Lower lobe of right lung (tissue), 2 donors: Measurements from ENCODE around the gene STMP1. TPM values are rescaled to one million over a fixed set of nuclear protein-coding genes. Genes with fewer than 3 reads are reported as not detected.

Experiments used
- ATAC-seq, 2 donors: fragments of 200-7000 bp; cut with Tn5 transposase; one replicate each; pipeline ENCODE4 v1.9.1; 2020 to 2022; ENCODE audit warnings: mild to moderate bottlenecking in 2 of 2, moderate library complexity in 2 of 2
- DNase-seq: peaks from one replicate; pipeline ENCODE4 v3.0.0-alpha.2; 2020
- H3K27ac ChIP-seq: fragments of 200-600 bp; one replicate; pipeline ENCODE4 v1.8.0; 2022
- H3K27me3 ChIP-seq: fragments of 200-600 bp; one replicate; pipeline ENCODE4 v1.8.0; 2022; ENCODE audit warnings: low read depth
- H3K36me3 ChIP-seq: fragments of 200-600 bp; one replicate; pipeline ENCODE4 v1.8.0; 2022; ENCODE audit warnings: mild to moderate bottlenecking
- H3K4me1 ChIP-seq: fragments of 200-600 bp; one replicate; pipeline ENCODE4 v1.8.0; 2022
- H3K4me3 ChIP-seq: fragments of 200-600 bp; one replicate; pipeline ENCODE4 v1.8.0; 2022; ENCODE audit warnings: mild to moderate bottlenecking
- H3K9me3 ChIP-seq: fragments of 200-600 bp; one replicate; pipeline ENCODE4 v1.8.0; 2022
- CTCF ChIP-seq: fragments of 200-600 bp; IDR thresholded peaks from one replicate; pipeline ENCODE4 v1.8.0; 2022; ENCODE audit warnings: antibody characterized with exemption, mild to moderate bottlenecking
- intact Hi-C: fragments of 100-400 bp; cut with DNase I; formaldehyde crosslinking; loops from one replicate; pipeline ENCODE4 v1.11.0; 2022
- total RNA-seq: library from RNA; stranded (reverse); fragmentation: NEBNext Ultra II Directional; extraction: Animal tissue kit (Norgen Biotek cat#: 25700); gene quantifications from one replicate; pipeline ENCODE4 v1.2.1, GENCODE V29; 2021
- donor health status: DM: no; HTN: yes; CAD: no; lungs with severe emphysema.

STMP1 gene
- total RNA-seq, 1 donor from 2014 or later, result 24.3 TPM

GRCh38 chr7:135683609-135684008 is 21.3 kb downstream of the STMP1 start:
- ATAC-seq (no peak), DNase-seq (no peak)
- no peak overlapping the region for H3K27ac ChIP-seq
- no peak overlapping the region for H3K4me3 ChIP-seq
- H3K4me1 ChIP-seq, result peaks cover 12% of the 10 kb centered on the region
- TF ChIP-seq CTCF, result no peak
- no peaks in the 10 kb centered on the region for H3K27me3 ChIP-seq
- H3K9me3 ChIP-seq, result no peaks in the 10 kb centered on the region
- peaks cover 10% of the 10 kb centered on the region for H3K36me3 ChIP-seq
- intact Hi-C loops, result no loop called here

GRCh38 chr7:135684136-135684535 is 21.8 kb downstream of the STMP1 start:
- H3K36me3 ChIP-seq, result peaks cover 10% of the 10 kb centered on the region
- H3K4me1 ChIP-seq, result peaks cover 12% of the 10 kb centered on the region
- no peaks in the 10 kb centered on the region for H3K27me3 ChIP-seq
- no peak for TF ChIP-seq CTCF
- no peak overlapping the region for H3K27ac ChIP-seq
- intact Hi-C loops, result no loop called here
- H3K4me3 ChIP-seq, result no peak overlapping the region
- H3K9me3 ChIP-seq, result no peaks in the 10 kb centered on the region
- DNase-seq (no peak), ATAC-seq (no peak)

- TF ChIP-seq CTCF, result no peak
- no peak overlapping the region for H3K4me3 ChIP-seq
- peaks cover 12% of the 10 kb centered on the region for H3K4me1 ChIP-seq
- H3K27me3 ChIP-seq, result no peaks in the 10 kb centered on the region
- DNase-seq (no peak), ATAC-seq (no peak)
- H3K36me3 ChIP-seq, result peaks cover 10% of the 10 kb centered on the region
- intact Hi-C loops, result no loop called here
- H3K27ac ChIP-seq, result no peak overlapping the region
- no peaks in the 10 kb centered on the region for H3K9me3 ChIP-seq
Measured at GRCh38 chr7:135684699-135685098, 22.4 kb downstream of the STMP1 start.

GRCh38 chr7:135685306-135686084 is 23.2 kb downstream of the STMP1 start:
- peaks cover 12% of the 10 kb centered on the region for H3K4me1 ChIP-seq
- TF ChIP-seq CTCF, result no peak
- intact Hi-C loops, result no loop called here
- ATAC-seq (no peak), DNase-seq (no peak)
- H3K4me3 ChIP-seq, result no peak overlapping the region
- no peaks in the 10 kb centered on the region for H3K27me3 ChIP-seq
- H3K27ac ChIP-seq, result no peak overlapping the region
- H3K36me3 ChIP-seq, result peaks cover 10% of the 10 kb centered on the region
- no peaks in the 10 kb centered on the region for H3K9me3 ChIP-seq

- no peak for DNase-seq
- peaks cover 10% of the 10 kb centered on the region for H3K36me3 ChIP-seq
- H3K27ac ChIP-seq, result no peak overlapping the region
- H3K4me3 ChIP-seq, result no peak overlapping the region
- no peaks in the 10 kb centered on the region for H3K27me3 ChIP-seq
- H3K4me1 ChIP-seq, result peaks cover 7% of the 10 kb centered on the region
- H3K9me3 ChIP-seq, result no peaks in the 10 kb centered on the region
- intact Hi-C loops, result no loop called here
- TF ChIP-seq CTCF, result no peak
- no peak for ATAC-seq
Measured at GRCh38 chr7:135687466-135687865, 25.2 kb downstream of the STMP1 start.
